Measurements from ENCODE around the gene IL36G. TPM values are rescaled to one million over a fixed set of nuclear protein-coding genes. Genes with fewer than 3 reads are reported as not detected.
A peak's percentile ranks its signal among the peaks of the same experiment; 100 is the strongest.

The IL36G gene
- polyA plus RNA-seq, 3 donors: 0.23 to 0.76 TPM; not detected in 1

- DNase-seq: no peak
Observed at GRCh38 chr2:112972423-112973086, 5.3 kb upstream of the IL36G start.

- peak; percentile 5 for DNase-seq
Observed at GRCh38 chr2:112973156-112973555, 4.7 kb upstream of the IL36G start.

GRCh38 chr2:112979731-112980130 is 1.9 kb downstream of the IL36G start:
- DNase-seq: no peak

- no peak for DNase-seq
Observed at GRCh38 chr2:112980537-112980936, 2.7 kb downstream of the IL36G start.

- no peak for DNase-seq
Observed at GRCh38 chr2:112985090-112985489, 7.3 kb downstream of the IL36G start.

- DNase-seq: no peak
Observed at GRCh38 chr2:112989611-112990010, 11.8 kb downstream of the IL36G start.

- no peak for DNase-seq
Observed at GRCh38 chr2:112993831-112994230, 16.0 kb downstream of the IL36G start.

GRCh38 chr2:112994648-112995047 is 16.8 kb downstream of the IL36G start:
- DNase-seq: no peak

- DNase-seq: no peak
Observed at GRCh38 chr2:112995346-112995920, 17.6 kb downstream of the IL36G start.

GRCh38 chr2:112996635-112997034 is 18.8 kb downstream of the IL36G start:
- DNase-seq: no peak

GRCh38 chr2:112997151-112997550 is 19.3 kb downstream of the IL36G start:
- DNase-seq: no peak

- no peak for DNase-seq
Observed at GRCh38 chr2:113000436-113000835, 22.6 kb downstream of the IL36G start.

GRCh38 chr2:113002677-113003076 is 24.9 kb downstream of the IL36G start:
- DNase-seq: no peak

- no peak for DNase-seq
Observed at GRCh38 chr2:113005030-113005509, 27.3 kb downstream of the IL36G start, which contains the start of gene IL36A. IL36A (plus strand) TSS chr2:113005459; CDS start chr2:113005872, 413 bp downstream.

GRCh38 chr2:113007250-113007649 is 29.4 kb downstream of the IL36G start:
- no peak for DNase-seq

GRCh38 chr2:113009622-113010021 is 31.8 kb downstream of the IL36G start:
- DNase-seq: no peak

- no peak for DNase-seq
Observed at GRCh38 chr2:113010088-113010487, 32.3 kb downstream of the IL36G start.

GRCh38 chr2:113011108-113011507 is 33.3 kb downstream of the IL36G start:
- DNase-seq: no peak

GRCh38 chr2:113012436-113013335 is 34.9 kb downstream of the IL36G start:
- no peak for DNase-seq

- DNase-seq: no peak
Observed at GRCh38 chr2:113013336-113013661, 35.5 kb downstream of the IL36G start.

- DNase-seq: no peak
Observed at GRCh38 chr2:113014067-113014466, 36.3 kb downstream of the IL36G start.

GRCh38 chr2:113015042-113015441 is 37.2 kb downstream of the IL36G start:
- no peak for DNase-seq

- no peak for DNase-seq
Observed at GRCh38 chr2:113015655-113016054, 37.8 kb downstream of the IL36G start.

Data from renal pelvis (tissue), 4 donors.